GM23338 (cell line): Measurements from ENCODE around the gene NIBAN1. TPM values are rescaled to one million over a fixed set of nuclear protein-coding genes. Genes with fewer than 3 reads are reported as not detected.
"Not testable (repeated sequence)": the region's sequence is repeated elsewhere in the genome, so short reads cannot be mapped to it uniquely, and the experiment has no call there.

Source experiments
- ATAC-seq: fragments of 200-7000 bp; cut with Tn5 transposase; 3 replicates; pipeline ENCODE4 v1.9.1; 2020
- DNase-seq: peaks from one replicate; pipeline ENCODE4 v3.0.0-alpha.2; 2015; ENCODE audit warnings: low spot score
- H2AFZ ChIP-seq: fragments of 200-600 bp; sonication (generic); 2 replicates; pipeline ENCODE4 v1.8.0; 2016; ENCODE audit warnings: antibody characterized with exemption, mild to moderate bottlenecking, moderate library complexity
- H3F3A ChIP-seq: fragments of 200-600 bp; sonication (generic); replicated peaks from 2 replicates; pipeline ENCODE4 v1.8.0; 2017; ENCODE audit warnings: antibody characterized with exemption, mixed run types, low read depth
- H3K27ac ChIP-seq: fragments of 200-600 bp; sonication (generic); 2 replicates; pipeline ENCODE4 v1.6.1; 2016; ENCODE audit warnings: low read depth
- H3K27me3 ChIP-seq: fragments of 200-600 bp; sonication (generic); 2 replicates; pipeline ENCODE4 v1.8.0; 2016; ENCODE audit warnings: mild to moderate bottlenecking, mixed run types, moderate library complexity; ENCODE audit not compliant: insufficient read depth
- H3K36me3 ChIP-seq: fragments of 200-600 bp; sonication (generic); 2 replicates; pipeline ENCODE4 v1.8.0; 2016; ENCODE audit warnings: mild to moderate bottlenecking; ENCODE audit not compliant: insufficient read depth
- H3K4me1 ChIP-seq: fragments of 200-600 bp; sonication (generic); 2 replicates; pipeline ENCODE4 v1.8.0; 2016; ENCODE audit warnings: mild to moderate bottlenecking, moderate library complexity; ENCODE audit not compliant: insufficient read depth
- H3K4me2 ChIP-seq: fragments of 200-600 bp; sonication (generic); 2 replicates; pipeline ENCODE4 v1.7.1; 2017; ENCODE audit warnings: mixed run types
- H3K4me3 ChIP-seq: fragments of 200-600 bp; sonication (generic); 2 replicates; pipeline ENCODE4 v1.6.1; 2016; ENCODE audit warnings: mixed run types
- H3K79me2 ChIP-seq: fragments of 200-600 bp; sonication (generic); replicated peaks from 2 replicates; pipeline ENCODE4 v1.8.0; 2017; ENCODE audit warnings: mild to moderate bottlenecking; ENCODE audit not compliant: insufficient read depth
- H3K9me2 ChIP-seq: fragments of 200-600 bp; sonication (generic); 2 replicates; pipeline ENCODE4 v1.8.0; 2017; ENCODE audit not compliant: insufficient read depth
- H4K20me1 ChIP-seq: fragments of 200-600 bp; sonication (generic); replicated peaks from 2 replicates; pipeline ENCODE4 v1.8.0; 2017; ENCODE audit warnings: mild to moderate bottlenecking; ENCODE audit not compliant: insufficient read depth
- H3K27ac Mint-ChIP-seq: 2 replicates; pipeline ENCODE4 v1.8.0; 2020; ENCODE audit warnings: inconsistent platforms, mild to moderate bottlenecking, moderate library complexity, mixed read lengths
- H3K27me3 Mint-ChIP-seq: 3 replicates; pipeline ENCODE4 v1.8.0; 2022; ENCODE audit warnings: low read depth, mild to moderate bottlenecking, moderate library complexity, mixed read lengths, inconsistent platforms; ENCODE audit not compliant: insufficient read depth, poor library complexity
- H3K36me3 Mint-ChIP-seq: 3 replicates; pipeline ENCODE4 v1.8.0; 2021; ENCODE audit warnings: low read depth, mild to moderate bottlenecking, inconsistent platforms, moderate library complexity, mixed read lengths
- H3K4me1 Mint-ChIP-seq: 3 replicates; pipeline ENCODE4 v1.8.0; 2020; ENCODE audit warnings: mild to moderate bottlenecking, inconsistent platforms, mixed read lengths
- H3K4me3 Mint-ChIP-seq: 3 replicates; pipeline ENCODE4 v1.8.0; 2021; ENCODE audit warnings: moderate library complexity, mild to moderate bottlenecking, inconsistent platforms, mixed read lengths
- H3K9me3 Mint-ChIP-seq: 3 replicates; pipeline ENCODE4 v1.8.0; 2020; ENCODE audit warnings: moderate library complexity, mild to moderate bottlenecking, inconsistent platforms, mixed read lengths
- CREB1 ChIP-seq: fragments of 250-450 bp; sonication (Bioruptor Pico); IDR thresholded peaks from 2 replicates; pipeline ENCODE4 v1.5.0; 2020; ENCODE audit warnings: low read depth, mild to moderate bottlenecking, moderate library complexity
- ETS1 ChIP-seq: IDR thresholded peaks from 2 replicates; pipeline ENCODE4 v1.6.1; 2016; ENCODE audit warnings: antibody characterized with exemption
- EZH2 ChIP-seq: fragments of 200-600 bp; sonication (generic); IDR thresholded peaks from one replicate; pipeline ENCODE4 v1.8.0; 2017; ENCODE audit warnings: antibody characterized with exemption, mild to moderate bottlenecking, low read depth; ENCODE audit not compliant: unreplicated experiment
- POLR2AphosphoS5 ChIP-seq: IDR thresholded peaks from 2 replicates; pipeline ENCODE4 v1.6.1; 2016; ENCODE audit warnings: antibody characterized with exemption, low read depth
- REST ChIP-seq: IDR thresholded peaks from one replicate; pipeline ENCODE4 v1.6.1; 2018; ENCODE audit warnings: antibody characterized with exemption; ENCODE audit not compliant: unreplicated experiment
- STAT1 ChIP-seq: IDR thresholded peaks from one replicate; pipeline ENCODE4 v1.6.1; 2016; ENCODE audit warnings: antibody characterized with exemption; ENCODE audit not compliant: unreplicated experiment
- ZNF331 ChIP-seq: fragments of 250-450 bp; sonication (Bioruptor Pico); IDR thresholded peaks from 2 replicates; pipeline ENCODE4 v1.5.0; 2020; ENCODE audit warnings: low read depth, mild to moderate bottlenecking, moderate library complexity
- ZNF462 ChIP-seq: fragments of 250-450 bp; sonication (Bioruptor Pico); IDR thresholded peaks from 2 replicates; pipeline ENCODE4 v1.5.0; 2020; ENCODE audit warnings: mild to moderate bottlenecking, moderate library complexity
- polyA plus RNA-seq: library from polyadenylated mRNA; unstranded; fragments of >200 nt; fragmentation: Nextera tagmentation; extraction: Ambion mirVana; gene quantifications from 2 replicates; pipeline ENCODE4 v1.2.1, GENCODE V29; 2016
- total RNA-seq: library from RNA; depleted of rRNA; stranded (reverse); fragments of >200 nt; shearing (Covaris generic); gene quantifications from 2 replicates; pipeline ENCODE4 v1.2.3, GENCODE V29; 2014

NIBAN1 gene
- total and polyA plus RNA-seq, 2 experiments from 2014 or later = 5.5 to 12.3 TPM

DNA sequence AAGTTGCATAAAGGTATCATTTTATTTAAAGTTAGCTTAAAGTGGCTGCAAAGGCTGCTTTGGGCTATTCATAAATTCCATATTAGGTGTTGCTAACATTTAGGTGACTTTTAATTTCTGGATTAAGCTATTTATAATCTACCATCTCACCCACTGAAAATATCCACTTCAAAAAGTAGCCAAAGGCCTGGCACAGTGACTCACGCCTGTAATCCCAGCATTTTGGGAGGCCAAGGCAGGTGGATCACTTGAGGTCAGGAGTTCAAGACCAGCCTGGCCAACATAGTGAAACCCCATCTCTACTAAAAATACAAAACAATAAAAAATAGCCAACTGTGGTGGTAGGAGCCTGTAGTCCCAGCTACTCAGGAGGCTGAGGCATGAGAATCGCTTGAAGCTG, 16.4 kb downstream of the NIBAN1 start:
- not testable (repeated sequence) for H3K9me3 Mint-ChIP-seq, H3K4me1 Mint-ChIP-seq, H3K27ac ChIP-seq, H3K36me3 ChIP-seq, H3K4me3 ChIP-seq, H3K79me2 ChIP-seq, H3F3A ChIP-seq, H3K27ac Mint-ChIP-seq, H4K20me1 ChIP-seq, H2AFZ ChIP-seq, ATAC-seq, H3K9me2 ChIP-seq, H3K4me2 ChIP-seq, H3K4me1 ChIP-seq, H3K4me3 Mint-ChIP-seq, H3K27me3 Mint-ChIP-seq, DNase-seq, H3K36me3 Mint-ChIP-seq, H3K27me3 ChIP-seq

GRCh38 chr1:184956999-184957700, 17.2 kb downstream of the NIBAN1 start:
- H3K4me3 Mint-ChIP-seq = no peak overlapping the region
- DNase-seq (no peak), ATAC-seq (no peak; the same call in 2 of the 3 replicates)
- no peaks in the 10 kb centered on the region for H3K36me3 ChIP-seq
- no peak overlapping the region for H3K4me2 ChIP-seq
- H3K27ac Mint-ChIP-seq = peak overlapping the region; percentile 71; the same call in 1 of the 2 replicates
- H3F3A ChIP-seq = no peaks in the 10 kb centered on the region
- H3K79me2 ChIP-seq = no peaks in the 10 kb centered on the region
- H3K9me3 Mint-ChIP-seq = no peaks in the 10 kb centered on the region
- H3K4me3 ChIP-seq = no peak overlapping the region
- no peaks in the 10 kb centered on the region for H3K36me3 Mint-ChIP-seq
- peaks cover 3% of the 10 kb centered on the region; the same call in 1 of the 2 replicates for H3K4me1 ChIP-seq
- no peak overlapping the region for H3K27ac ChIP-seq
- peaks cover 5% of the 10 kb centered on the region for H3K27me3 Mint-ChIP-seq
- H3K4me1 Mint-ChIP-seq = no peaks in the 10 kb centered on the region
- no peaks in the 10 kb centered on the region for H4K20me1 ChIP-seq
- H2AFZ ChIP-seq = no peak overlapping the region
- no peaks in the 10 kb centered on the region for H3K27me3 ChIP-seq
- no peaks in the 10 kb centered on the region for H3K9me2 ChIP-seq
- TF ChIP-seq ZNF331 (CRISPR knock-in tag) = no peak
- TF ChIP-seq ZNF462 (CRISPR knock-in tag) = no peak
- no peak for TF ChIP-seq REST
- no peak for TF ChIP-seq EZH2
- no peak for TF ChIP-seq STAT1
- no peak for TF ChIP-seq POLR2AphosphoS5
- TF ChIP-seq CREB1 (CRISPR knock-in tag) = no peak
- no peak for TF ChIP-seq ETS1
